ENCODE results near the gene CCBE1. TPM values are rescaled to one million over a fixed set of nuclear protein-coding genes. Genes with fewer than 3 reads are reported as not detected.

The CCBE1 gene
- polyA plus RNA-seq, 2 of the 4 experiments (the other 2 are of a cell fraction): 3.0 to 9.9 TPM

DNA sequence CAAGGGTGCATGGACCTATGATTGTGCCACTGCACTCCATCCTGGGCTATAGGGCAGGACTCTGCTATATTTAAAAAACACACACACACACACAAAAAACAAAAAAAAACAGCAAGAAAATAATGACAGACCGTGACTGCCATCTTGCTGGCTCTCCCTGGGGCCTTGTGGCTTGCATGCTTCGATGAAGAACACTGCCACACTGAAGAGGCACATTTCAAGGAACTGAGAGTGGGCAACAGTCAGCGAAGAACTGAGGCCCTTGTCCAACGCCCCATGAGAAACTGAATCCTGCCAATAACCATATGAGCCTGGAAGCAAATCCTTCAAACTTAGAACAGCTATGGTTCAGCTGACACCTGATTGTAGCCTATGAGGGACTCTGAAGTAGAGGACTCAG lies 158.1 kb downstream of the CCBE1 start (continued):
- TF ChIP-seq, protein P1, sequence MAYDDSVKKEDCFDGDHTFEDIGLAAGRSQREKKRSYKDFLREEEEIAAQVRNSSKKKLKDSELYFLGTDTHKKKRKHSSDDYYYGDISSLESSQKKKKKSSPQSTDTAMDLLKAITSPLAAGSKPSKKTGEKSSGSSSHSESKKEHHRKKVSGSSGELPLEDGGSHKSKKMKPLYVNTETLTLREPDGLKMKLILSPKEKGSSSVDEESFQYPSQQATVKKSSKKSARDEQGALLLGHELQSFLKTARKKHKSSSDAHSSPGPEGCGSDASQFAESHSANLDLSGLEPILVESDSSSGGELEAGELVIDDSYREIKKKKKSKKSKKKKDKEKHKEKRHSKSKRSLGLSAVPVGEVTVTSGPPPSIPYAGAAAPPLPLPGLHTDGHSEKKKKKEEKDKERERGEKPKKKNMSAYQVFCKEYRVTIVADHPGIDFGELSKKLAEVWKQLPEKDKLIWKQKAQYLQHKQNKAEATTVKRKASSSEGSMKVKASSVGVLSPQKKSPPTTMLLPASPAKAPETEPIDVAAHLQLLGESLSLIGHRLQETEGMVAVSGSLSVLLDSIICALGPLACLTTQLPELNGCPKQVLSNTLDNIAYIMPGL (CRISPR knock-in tag; IDR thresholded peaks at IDR 0.05; ENCODE audit: borderline replicate concordance): no peak
- TF ChIP-seq MAZ (IDR thresholded peaks at IDR 0.05; ENCODE audit: borderline replicate concordance, low read depth, low read length) (no peak), EHMT2 (IDR thresholded peaks at IDR 0.05; ENCODE audit: low read depth) (no peak), HOXA7 (CRISPR knock-in tag; IDR thresholded peaks at IDR 0.05) (no peak), JUN (IDR thresholded peaks at IDR 0.05) (no peak)

DNA sequence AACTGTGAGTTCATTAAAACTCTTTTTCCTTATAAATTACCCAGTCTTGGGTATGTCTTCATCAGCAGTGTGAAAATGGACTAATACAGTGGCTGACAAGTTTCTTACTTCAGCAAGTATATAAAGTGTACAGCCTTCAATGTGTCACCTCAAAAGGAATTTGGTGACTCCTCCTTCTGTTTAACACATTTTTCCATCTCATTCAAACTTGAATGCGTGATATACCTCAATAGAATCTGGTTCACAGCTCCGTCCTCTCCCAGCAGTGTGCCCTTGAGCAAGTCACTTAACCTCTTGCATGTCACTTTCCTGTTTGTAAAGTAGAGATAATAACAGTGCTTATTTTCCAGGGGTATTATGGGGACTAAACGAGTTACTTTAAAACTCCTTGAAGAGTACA lies 159.6 kb downstream of the CCBE1 start:
- Histone ChIP-seq H3K9me3 (no peaks in the 10 kb centered on the region), H3K4me1 (no peaks in the 10 kb centered on the region), H3K27ac (no peak overlapping the region), H3K4me3 (no peak overlapping the region), H3K4me2 (no peak overlapping the region)
- no peak for TF ChIP-seq EHF (CRISPR knock-in tag; IDR thresholded peaks at IDR 0.05)
- TF ChIP-seq ZFP36 (IDR thresholded peaks at IDR 0.05; ENCODE audit: borderline replicate concordance, partially characterized antibody): no peak
- POLR2A ChIA-PET: no interaction called here
- FAIRE-seq (no peak), DNase-seq (ENCODE audit: low read depth in 1 of 2, low spot score in 1 of 2) (no peak), ATAC-seq (no peak)
- CTCF ChIA-PET: no interaction called here
- 49% methylated on average over 3 of the region's 3 CpGs for WGBS (ENCODE audit: missing lambda C conversion rate)

DNA sequence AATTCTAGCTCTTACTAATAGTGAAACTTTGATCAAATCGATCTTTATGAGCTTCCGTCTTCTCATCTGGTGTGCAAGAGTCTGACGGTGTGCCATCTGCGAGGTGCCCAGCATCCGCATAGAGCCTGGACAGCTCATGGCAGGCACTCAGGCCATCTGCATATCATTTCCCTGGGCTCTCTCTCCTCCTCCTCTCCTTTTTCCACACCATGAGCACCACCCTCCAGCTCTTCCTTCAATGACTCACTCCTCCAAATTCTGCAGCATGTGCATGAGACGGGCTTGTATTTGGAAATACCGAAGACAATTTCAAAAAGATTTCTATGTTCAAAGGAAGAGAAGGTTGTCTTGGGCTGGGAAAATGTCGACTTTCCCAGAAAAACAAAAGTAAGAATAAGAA lies 161.1 kb downstream of the CCBE1 start:
- ATAC-seq (no peak), DNase-seq (ENCODE audit: low read depth in 1 of 2, low spot score in 1 of 2) (no peak), FAIRE-seq (no peak)
- POLR2A ChIA-PET: no interaction called here
- Histone ChIP-seq H3K9me3 (no peaks in the 10 kb centered on the region), H3K27ac (no peak overlapping the region), H3K4me3 (no peak overlapping the region), H3K4me1 (no peaks in the 10 kb centered on the region), H3K4me2 (no peak overlapping the region)
- 72% methylated on average over 8 of the region's 8 CpGs for WGBS (ENCODE audit: missing lambda C conversion rate)
- CTCF ChIA-PET: interaction anchor here (1.6 kb wide), 1 partner anchor 11 kb away, joined by 3 read pairs; no protein-coding TSS in a partner anchor
- no peak for TF ChIP-seq BHLHE40 (IDR thresholded peaks at IDR 0.05; ENCODE audit: low read depth, low read length)
- TF ChIP-seq, protein P2, sequence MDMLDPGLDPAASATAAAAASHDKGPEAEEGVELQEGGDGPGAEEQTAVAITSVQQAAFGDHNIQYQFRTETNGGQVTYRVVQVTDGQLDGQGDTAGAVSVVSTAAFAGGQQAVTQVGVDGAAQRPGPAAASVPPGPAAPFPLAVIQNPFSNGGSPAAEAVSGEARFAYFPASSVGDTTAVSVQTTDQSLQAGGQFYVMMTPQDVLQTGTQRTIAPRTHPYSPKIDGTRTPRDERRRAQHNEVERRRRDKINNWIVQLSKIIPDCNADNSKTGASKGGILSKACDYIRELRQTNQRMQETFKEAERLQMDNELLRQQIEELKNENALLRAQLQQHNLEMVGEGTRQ (IDR thresholded peaks at IDR 0.05): no peak
- TF ChIP-seq SREBF2 (IDR thresholded peaks at IDR 0.05): no peak
- TF ChIP-seq RAD21 (conservative IDR thresholded peaks at IDR 0.05 in 1 of 2, IDR thresholded peaks at IDR 0.05 in 1 of 2): no peak
- TF ChIP-seq RARB (CRISPR knock-in tag; IDR thresholded peaks at IDR 0.05): no peak
- TF ChIP-seq CHD2 (IDR thresholded peaks at IDR 0.05; ENCODE audit: low read length, partially characterized antibody): no peak
- no peak for TF ChIP-seq CBX2 (IDR thresholded peaks at IDR 0.05; ENCODE audit: borderline replicate concordance, low read depth)
- no peak for TF ChIP-seq MAFK (IDR thresholded peaks at IDR 0.05; ENCODE audit: partially characterized antibody)
- TF ChIP-seq, protein P3, sequence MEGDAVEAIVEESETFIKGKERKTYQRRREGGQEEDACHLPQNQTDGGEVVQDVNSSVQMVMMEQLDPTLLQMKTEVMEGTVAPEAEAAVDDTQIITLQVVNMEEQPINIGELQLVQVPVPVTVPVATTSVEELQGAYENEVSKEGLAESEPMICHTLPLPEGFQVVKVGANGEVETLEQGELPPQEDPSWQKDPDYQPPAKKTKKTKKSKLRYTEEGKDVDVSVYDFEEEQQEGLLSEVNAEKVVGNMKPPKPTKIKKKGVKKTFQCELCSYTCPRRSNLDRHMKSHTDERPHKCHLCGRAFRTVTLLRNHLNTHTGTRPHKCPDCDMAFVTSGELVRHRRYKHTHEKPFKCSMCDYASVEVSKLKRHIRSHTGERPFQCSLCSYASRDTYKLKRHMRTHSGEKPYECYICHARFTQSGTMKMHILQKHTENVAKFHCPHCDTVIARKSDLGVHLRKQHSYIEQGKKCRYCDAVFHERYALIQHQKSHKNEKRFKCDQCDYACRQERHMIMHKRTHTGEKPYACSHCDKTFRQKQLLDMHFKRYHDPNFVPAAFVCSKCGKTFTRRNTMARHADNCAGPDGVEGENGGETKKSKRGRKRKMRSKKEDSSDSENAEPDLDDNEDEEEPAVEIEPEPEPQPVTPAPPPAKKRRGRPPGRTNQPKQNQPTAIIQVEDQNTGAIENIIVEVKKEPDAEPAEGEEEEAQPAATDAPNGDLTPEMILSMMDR (IDR thresholded peaks at IDR 0.05): no peak
- TF ChIP-seq, protein P4, sequence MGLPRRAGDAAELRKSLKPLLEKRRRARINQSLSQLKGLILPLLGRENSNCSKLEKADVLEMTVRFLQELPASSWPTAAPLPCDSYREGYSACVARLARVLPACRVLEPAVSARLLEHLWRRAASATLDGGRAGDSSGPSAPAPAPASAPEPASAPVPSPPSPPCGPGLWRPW (IDR thresholded peaks at IDR 0.05): no peak
- TF ChIP-seq PHF8 (IDR thresholded peaks at IDR 0.05; ENCODE audit: borderline replicate concordance, low read depth): no peak
- TF ChIP-seq, protein P5, sequence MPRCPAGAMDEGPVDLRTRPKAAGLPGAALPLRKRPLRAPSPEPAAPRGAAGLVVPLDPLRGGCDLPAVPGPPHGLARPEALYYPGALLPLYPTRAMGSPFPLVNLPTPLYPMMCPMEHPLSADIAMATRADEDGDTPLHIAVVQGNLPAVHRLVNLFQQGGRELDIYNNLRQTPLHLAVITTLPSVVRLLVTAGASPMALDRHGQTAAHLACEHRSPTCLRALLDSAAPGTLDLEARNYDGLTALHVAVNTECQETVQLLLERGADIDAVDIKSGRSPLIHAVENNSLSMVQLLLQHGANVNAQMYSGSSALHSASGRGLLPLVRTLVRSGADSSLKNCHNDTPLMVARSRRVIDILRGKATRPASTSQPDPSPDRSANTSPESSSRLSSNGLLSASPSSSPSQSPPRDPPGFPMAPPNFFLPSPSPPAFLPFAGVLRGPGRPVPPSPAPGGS (IDR thresholded peaks at IDR 0.05): no peak
- TF ChIP-seq ZSCAN20 (CRISPR knock-in tag; IDR thresholded peaks at IDR 0.05): no peak
- TF ChIP-seq ESRRA (IDR thresholded peaks at IDR 0.05; ENCODE audit: borderline replicate concordance, low read length): no peak
